GM23248 (cell line): ENCODE results near the gene BCAP31. TPM values are rescaled to one million over a fixed set of nuclear protein-coding genes. Genes with fewer than 3 reads are reported as not detected.

ENCODE experiments used
- DNase-seq: peaks from one replicate; pipeline ENCODE4 v3.0.0-alpha.2; 2015
- H2AFZ ChIP-seq: fragments of 200-600 bp; sonication (generic); 2 replicates; pipeline ENCODE4 v1.6.1; 2016; ENCODE audit warnings: antibody characterized with exemption
- H3F3A ChIP-seq: fragments of 200-600 bp; sonication (generic); 2 replicates; pipeline ENCODE4 v1.6.1; 2016; ENCODE audit warnings: mild to moderate bottlenecking, antibody characterized with exemption, mixed run types; ENCODE audit not compliant: insufficient read depth
- H3K27ac ChIP-seq: fragments of 200-600 bp; sonication (generic); 2 replicates; pipeline ENCODE4 v1.5.1; 2016; ENCODE audit warnings: mild to moderate bottlenecking
- H3K27me3 ChIP-seq: fragments of 200-600 bp; sonication (generic); replicated peaks from 2 replicates; pipeline ENCODE4 v1.6.1; 2016; ENCODE audit warnings: mild to moderate bottlenecking; ENCODE audit not compliant: insufficient read depth
- H3K36me3 ChIP-seq: fragments of 200-600 bp; sonication (generic); 2 replicates; pipeline ENCODE4 v1.6.1; 2016; ENCODE audit warnings: low read depth, mild to moderate bottlenecking
- H3K4me1 ChIP-seq: fragments of 200-600 bp; sonication (generic); 2 replicates; pipeline ENCODE4 v1.6.1; 2016; ENCODE audit warnings: mild to moderate bottlenecking; ENCODE audit not compliant: insufficient read depth
- H3K4me2 ChIP-seq: fragments of 200-600 bp; sonication (generic); one replicate; pipeline ENCODE4 v1.6.1; 2016; ENCODE audit warnings: mild to moderate bottlenecking; ENCODE audit not compliant: unreplicated experiment
- H3K4me3 ChIP-seq: fragments of 200-600 bp; sonication (generic); 2 replicates; pipeline ENCODE4 v1.5.1; 2016; ENCODE audit warnings: mild to moderate bottlenecking
- H3K79me2 ChIP-seq: fragments of 200-600 bp; sonication (generic); 2 replicates; pipeline ENCODE4 v1.6.1; 2016; ENCODE audit warnings: mild to moderate bottlenecking; ENCODE audit not compliant: insufficient read depth
- H3K9ac ChIP-seq: fragments of 200-600 bp; sonication (generic); 2 replicates; pipeline ENCODE4 v1.6.1; 2016; ENCODE audit warnings: mild to moderate bottlenecking
- H3K9me2 ChIP-seq: fragments of 200-600 bp; sonication (generic); 2 replicates; pipeline ENCODE4 v1.6.1; 2016; ENCODE audit warnings: mixed run types, mild to moderate bottlenecking, moderate library complexity; ENCODE audit not compliant: insufficient read depth
- H3K9me3 ChIP-seq: fragments of 200-600 bp; sonication (generic); one replicate; pipeline ENCODE4 v1.6.1; 2017; ENCODE audit warnings: low read depth
- H4K20me1 ChIP-seq: fragments of 200-600 bp; sonication (generic); 2 replicates; pipeline ENCODE4 v1.6.0; 2016; ENCODE audit not compliant: insufficient read depth
- EZH2 ChIP-seq: fragments of 200-600 bp; sonication (generic); IDR thresholded peaks from 2 replicates; pipeline ENCODE4 v1.6.1; 2018; ENCODE audit warnings: antibody characterized with exemption, mild to moderate bottlenecking; ENCODE audit not compliant: insufficient read depth, poor library complexity, severe bottlenecking
- EZH2phosphoT487 ChIP-seq: fragments of 200-600 bp; sonication (generic); IDR thresholded peaks from 2 replicates; pipeline ENCODE4 v1.6.1; 2018; ENCODE audit warnings: antibody characterized with exemption, moderate library complexity, mild to moderate bottlenecking, low read depth; ENCODE audit not compliant: insufficient read depth
- WGBS, 2 experiments: methylation state at CpG; one replicate each; pipeline ENCODE4 v1.1.6; 2015 to 2017; ENCODE audit warnings: low lambda C conversion rate in 2 of 2, low coverage in 1 of 2; ENCODE audit errors: missing lambda C conversion rate in 2 of 2; 5-methylcytosine and 5-hydroxymethylcytosine counted together
- in situ Hi-C: fragments of 300-500 bp; cut with MboI; formaldehyde crosslinking; loops from 2 replicates; pipeline ENCODE4 v1.15.0; 2020
- polyA plus RNA-seq: library from polyadenylated mRNA; unstranded; fragments of >200 nt; fragmentation: Nextera tagmentation; extraction: Ambion mirVana; gene quantifications from 2 replicates; pipeline ENCODE4 v1.2.1, GENCODE V29; 2016
- total RNA-seq: library from RNA; depleted of rRNA; stranded (reverse); fragments of >200 nt; shearing (Covaris generic); gene quantifications from 2 replicates; pipeline ENCODE4 v1.2.3, GENCODE V29; 2014

The BCAP31 gene
- total and polyA plus RNA-seq, 2 experiments from 2014 or later: 180 to 317 TPM

GRCh38 chrX:153736871-153737441, 12.8 kb upstream of the BCAP31 start:
- H3K27ac ChIP-seq: no peak overlapping the region
- H3K4me1 ChIP-seq: no peaks in the 10 kb centered on the region
- H4K20me1 ChIP-seq: no peaks in the 10 kb centered on the region
- H3K36me3 ChIP-seq: no peaks in the 10 kb centered on the region
- no peaks in the 10 kb centered on the region for H3F3A ChIP-seq
- WGBS, 2 experiments: 90 to 94% methylated on average over 10 to 12 of the region's 15 CpGs
- DNase-seq: no peak
- in situ Hi-C loops: no loop called here
- no peak for TF ChIP-seq EZH2
- TF ChIP-seq EZH2phosphoT487: no peak
- H3K9me2 ChIP-seq: no peaks in the 10 kb centered on the region
- H3K9ac ChIP-seq: no peak overlapping the region
- H3K27me3 ChIP-seq: no peaks in the 10 kb centered on the region
- H2AFZ ChIP-seq: no peak overlapping the region
- no peak overlapping the region for H3K4me2 ChIP-seq
- H3K79me2 ChIP-seq: no peaks in the 10 kb centered on the region
- no peak overlapping the region for H3K4me3 ChIP-seq
- no peaks in the 10 kb centered on the region for H3K9me3 ChIP-seq

- Histone ChIP-seq H3K4me2 (no peak overlapping the region), H2AFZ (no peak overlapping the region), H3F3A (no peaks in the 10 kb centered on the region), H3K9ac (no peak overlapping the region), H3K9me2 (no peaks in the 10 kb centered on the region), H3K27ac (no peak overlapping the region), H3K36me3 (no peaks in the 10 kb centered on the region), H3K9me3 (no peaks in the 10 kb centered on the region), H3K27me3 (no peaks in the 10 kb centered on the region), H3K4me3 (no peak overlapping the region), H3K4me1 (no peaks in the 10 kb centered on the region), H4K20me1 (no peaks in the 10 kb centered on the region), H3K79me2 (no peaks in the 10 kb centered on the region)
- in situ Hi-C loops: no loop called here
- 94 to 96% methylated on average over 15 to 20 of the region's 30 CpGs for WGBS, 2 experiments
- DNase-seq: no peak
- no peak for TF ChIP-seq EZH2phosphoT487
- TF ChIP-seq EZH2: no peak
Observed at GRCh38 chrX:153736071-153736820, 12.1 kb upstream of the BCAP31 start.

- no peaks in the 10 kb centered on the region for H3K9me3 ChIP-seq
- H3K27ac ChIP-seq: no peak overlapping the region
- H3F3A ChIP-seq: no peaks in the 10 kb centered on the region
- no peaks in the 10 kb centered on the region for H4K20me1 ChIP-seq
- H3K27me3 ChIP-seq: no peaks in the 10 kb centered on the region
- peak; percentile 10 for DNase-seq
- no peak overlapping the region for H3K4me3 ChIP-seq
- H3K4me2 ChIP-seq: no peak overlapping the region
- in situ Hi-C loops: no loop called here
- no peak overlapping the region for H3K9ac ChIP-seq
- H2AFZ ChIP-seq: no peak overlapping the region
- TF ChIP-seq EZH2phosphoT487 (no peak), EZH2 (no peak)
- 77 to 90% methylated on average over 6 to 9 of the region's 9 CpGs for WGBS, 2 experiments
- H3K79me2 ChIP-seq: no peaks in the 10 kb centered on the region
- no peaks in the 10 kb centered on the region for H3K4me1 ChIP-seq
- no peaks in the 10 kb centered on the region for H3K9me2 ChIP-seq
- H3K36me3 ChIP-seq: no peaks in the 10 kb centered on the region
Observed at GRCh38 chrX:153735274-153735673, 11.1 kb upstream of the BCAP31 start.

- Histone ChIP-seq H4K20me1 (no peaks in the 10 kb centered on the region), H3K27ac (no peak overlapping the region), H3K4me2 (no peak overlapping the region), H3K4me1 (no peaks in the 10 kb centered on the region), H3K4me3 (no peak overlapping the region), H3K9me2 (no peaks in the 10 kb centered on the region), H3K79me2 (no peaks in the 10 kb centered on the region), H3K9me3 (no peaks in the 10 kb centered on the region), H3F3A (no peaks in the 10 kb centered on the region), H3K9ac (no peak overlapping the region), H3K36me3 (no peaks in the 10 kb centered on the region), H3K27me3 (no peaks in the 10 kb centered on the region), H2AFZ (no peak overlapping the region)
- DNase-seq: no peak
- in situ Hi-C loops: no loop called here
- TF ChIP-seq EZH2phosphoT487 (no peak), EZH2 (no peak)
- 94 to 100% methylated on average over 2 of the region's 2 CpGs for WGBS, 2 experiments
Observed at GRCh38 chrX:153734871-153735270, 10.7 kb upstream of the BCAP31 start.
